ENCODE measurements around the gene TAF4B.

Gene TAF4B

GRCh38 chr18:26367425-26367824 is 141.2 kb downstream of the TAF4B start:
- Histone ChIP-seq H2BK120ac (ENCODE audit: low read depth, low read length) (no peak overlapping the region), H2BK15ac (ENCODE audit: low read depth, poor library complexity, severe bottlenecking) (no peak overlapping the region), H3K9me3 (ENCODE audit: control insufficient read depth, low read length) (no peaks in the 10 kb centered on the region), H3K18ac (ENCODE audit: low read depth in 1 of 2, low read length in 2 of 2) (no peak overlapping the region), H3K27ac (ENCODE audit: low read length, poor library complexity, severe bottlenecking) (no peak overlapping the region), H2BK12ac (ENCODE audit: low read length in 2 of 2) (no peak overlapping the region), H3K23ac (ENCODE audit: low read length in 2 of 2) (no peak overlapping the region), H3K4me2 (ENCODE audit: low read length, poor library complexity, severe bottlenecking) (no peak overlapping the region), H3K4ac (ENCODE audit: low read depth in 1 of 2, low read length in 2 of 2) (no peak overlapping the region), H4K8ac (ENCODE audit: low read length) (no peak overlapping the region), H2AFZ (ENCODE audit: low read depth, low read length) (no peak overlapping the region), H2AK5ac (ENCODE audit: low read length, severe bottlenecking) (no peak overlapping the region), H3K27me3 (ENCODE audit: control insufficient read depth in 1 of 2, insufficient read depth in 1 of 2, low read length in 2 of 2) (no peaks in the 10 kb centered on the region), H3K36me3 (ENCODE audit: control insufficient read depth in 1 of 2, insufficient read depth in 2 of 2, low read depth in 1 of 2, low read length in 2 of 2) (no peaks in the 10 kb centered on the region), H3K4me1 (ENCODE audit: control insufficient read depth, insufficient read depth, low read depth, low read length) (no peaks in the 10 kb centered on the region), H4K91ac (ENCODE audit: low read length) (no peak overlapping the region), H3K79me1 (replicated peaks; ENCODE audit: low read length, poor library complexity, severe bottlenecking) (no peaks in the 10 kb centered on the region), H3K14ac (ENCODE audit: low read length in 2 of 2) (no peak overlapping the region), H3K9ac (ENCODE audit: low read length) (no peak overlapping the region), H3K4me3 (ENCODE audit: insufficient read depth in 1 of 2, low read depth in 1 of 2, low read length in 2 of 2) (no peak overlapping the region), H2BK5ac (ENCODE audit: low read depth, low read length, poor library complexity, severe bottlenecking) (no peak overlapping the region)
- WGBS: no CpG with 5 or more reads among the region's 1 CpG
- no peak for DNase-seq

- Histone ChIP-seq H4K91ac (ENCODE audit: low read length) (no peak overlapping the region), H3K79me1 (replicated peaks; ENCODE audit: low read length, poor library complexity, severe bottlenecking) (no peaks in the 10 kb centered on the region), H3K9ac (ENCODE audit: low read length) (no peak overlapping the region), H3K27ac (ENCODE audit: low read length, poor library complexity, severe bottlenecking) (no peak overlapping the region), H3K27me3 (ENCODE audit: control insufficient read depth in 1 of 2, insufficient read depth in 1 of 2, low read length in 2 of 2) (no peaks in the 10 kb centered on the region), H2AFZ (ENCODE audit: low read depth, low read length) (no peak overlapping the region), H3K4ac (ENCODE audit: low read depth in 1 of 2, low read length in 2 of 2) (no peak overlapping the region), H3K18ac (ENCODE audit: low read depth in 1 of 2, low read length in 2 of 2) (no peak overlapping the region), H3K4me1 (ENCODE audit: control insufficient read depth, insufficient read depth, low read depth, low read length) (no peaks in the 10 kb centered on the region), H2BK15ac (ENCODE audit: low read depth, poor library complexity, severe bottlenecking) (no peak overlapping the region), H2AK5ac (ENCODE audit: low read length, severe bottlenecking) (no peak overlapping the region), H4K8ac (ENCODE audit: low read length) (no peak overlapping the region), H2BK12ac (ENCODE audit: low read length in 2 of 2) (no peak overlapping the region), H3K4me3 (ENCODE audit: insufficient read depth in 1 of 2, low read depth in 1 of 2, low read length in 2 of 2) (no peak overlapping the region), H3K9me3 (ENCODE audit: control insufficient read depth, low read length) (no peaks in the 10 kb centered on the region), H2BK120ac (ENCODE audit: low read depth, low read length) (no peak overlapping the region), H3K36me3 (ENCODE audit: control insufficient read depth in 1 of 2, insufficient read depth in 2 of 2, low read depth in 1 of 2, low read length in 2 of 2) (no peaks in the 10 kb centered on the region), H2BK5ac (ENCODE audit: low read depth, low read length, poor library complexity, severe bottlenecking) (no peak overlapping the region), H3K14ac (ENCODE audit: low read length in 2 of 2) (no peak overlapping the region), H3K4me2 (ENCODE audit: low read length, poor library complexity, severe bottlenecking) (no peak overlapping the region), H3K23ac (ENCODE audit: low read length in 2 of 2) (no peak overlapping the region)
- WGBS: 60% methylated on average over 1 of the region's 1 CpG
- DNase-seq: no peak
These were observed 143.8 kb downstream of the TAF4B start for GRCh38 chr18:26370037-26370436.

GRCh38 chr18:26376105-26376504 is 149.9 kb downstream of the TAF4B start:
- Histone ChIP-seq H3K4me3 (ENCODE audit: insufficient read depth in 1 of 2, low read depth in 1 of 2, low read length in 2 of 2) (no peak overlapping the region), H3K9me3 (ENCODE audit: control insufficient read depth, low read length) (no peaks in the 10 kb centered on the region), H4K91ac (ENCODE audit: low read length) (no peak overlapping the region), H2BK12ac (ENCODE audit: low read length in 2 of 2) (no peak overlapping the region), H2BK5ac (ENCODE audit: low read depth, low read length, poor library complexity, severe bottlenecking) (no peak overlapping the region), H2AK5ac (ENCODE audit: low read length, severe bottlenecking) (no peak overlapping the region), H2BK120ac (ENCODE audit: low read depth, low read length) (no peak overlapping the region), H3K18ac (ENCODE audit: low read depth in 1 of 2, low read length in 2 of 2) (no peak overlapping the region), H3K36me3 (ENCODE audit: control insufficient read depth in 1 of 2, insufficient read depth in 2 of 2, low read depth in 1 of 2, low read length in 2 of 2) (no peaks in the 10 kb centered on the region), H3K4me1 (ENCODE audit: control insufficient read depth, insufficient read depth, low read depth, low read length) (no peaks in the 10 kb centered on the region), H3K79me1 (replicated peaks; ENCODE audit: low read length, poor library complexity, severe bottlenecking) (no peaks in the 10 kb centered on the region), H3K4me2 (ENCODE audit: low read length, poor library complexity, severe bottlenecking) (no peak overlapping the region), H3K27ac (ENCODE audit: low read length, poor library complexity, severe bottlenecking) (no peak overlapping the region), H4K8ac (ENCODE audit: low read length) (no peak overlapping the region), H3K27me3 (ENCODE audit: control insufficient read depth in 1 of 2, insufficient read depth in 1 of 2, low read length in 2 of 2) (no peaks in the 10 kb centered on the region), H3K9ac (ENCODE audit: low read length) (no peak overlapping the region), H3K4ac (ENCODE audit: low read depth in 1 of 2, low read length in 2 of 2) (no peak overlapping the region), H3K14ac (ENCODE audit: low read length in 2 of 2) (no peak overlapping the region), H2AFZ (ENCODE audit: low read depth, low read length) (no peak overlapping the region), H3K23ac (ENCODE audit: low read length in 2 of 2) (no peak overlapping the region), H2BK15ac (ENCODE audit: low read depth, poor library complexity, severe bottlenecking) (no peak overlapping the region)
- WGBS: no CpG with 5 or more reads among the region's 1 CpG
- no peak for DNase-seq

GRCh38 chr18:26378701-26379100 is 152.5 kb downstream of the TAF4B start:
- Histone ChIP-seq H3K27me3 (ENCODE audit: control insufficient read depth in 1 of 2, insufficient read depth in 1 of 2, low read length in 2 of 2) (no peaks in the 10 kb centered on the region), H2BK5ac (ENCODE audit: low read depth, low read length, poor library complexity, severe bottlenecking) (no peak overlapping the region), H3K4me3 (ENCODE audit: insufficient read depth in 1 of 2, low read depth in 1 of 2, low read length in 2 of 2) (no peak overlapping the region), H3K4me2 (ENCODE audit: low read length, poor library complexity, severe bottlenecking) (no peak overlapping the region), H3K18ac (ENCODE audit: low read depth in 1 of 2, low read length in 2 of 2) (no peak overlapping the region), H2AFZ (ENCODE audit: low read depth, low read length) (no peak overlapping the region), H4K91ac (ENCODE audit: low read length) (no peak overlapping the region), H3K9ac (ENCODE audit: low read length) (no peak overlapping the region), H2BK12ac (ENCODE audit: low read length in 2 of 2) (no peak overlapping the region), H4K8ac (ENCODE audit: low read length) (no peak overlapping the region), H3K4ac (ENCODE audit: low read depth in 1 of 2, low read length in 2 of 2) (no peak overlapping the region), H3K79me1 (replicated peaks; ENCODE audit: low read length, poor library complexity, severe bottlenecking) (no peaks in the 10 kb centered on the region), H3K14ac (ENCODE audit: low read length in 2 of 2) (no peak overlapping the region), H3K23ac (ENCODE audit: low read length in 2 of 2) (no peak overlapping the region), H2BK120ac (ENCODE audit: low read depth, low read length) (no peak overlapping the region), H3K9me3 (ENCODE audit: control insufficient read depth, low read length) (no peaks in the 10 kb centered on the region), H3K27ac (ENCODE audit: low read length, poor library complexity, severe bottlenecking) (no peak overlapping the region), H2AK5ac (ENCODE audit: low read length, severe bottlenecking) (no peak overlapping the region), H2BK15ac (ENCODE audit: low read depth, poor library complexity, severe bottlenecking) (no peak overlapping the region), H3K4me1 (ENCODE audit: control insufficient read depth, insufficient read depth, low read depth, low read length) (no peaks in the 10 kb centered on the region), H3K36me3 (ENCODE audit: control insufficient read depth in 1 of 2, insufficient read depth in 2 of 2, low read depth in 1 of 2, low read length in 2 of 2) (no peaks in the 10 kb centered on the region)
- no peak for DNase-seq
